ENCODE results near the gene CASP2. TPM values are rescaled to one million over a fixed set of nuclear protein-coding genes. Genes with fewer than 3 reads are reported as not detected.

Gene CASP2
- polyA plus RNA-seq, 1 experiment: 16.0 TPM

DNA sequence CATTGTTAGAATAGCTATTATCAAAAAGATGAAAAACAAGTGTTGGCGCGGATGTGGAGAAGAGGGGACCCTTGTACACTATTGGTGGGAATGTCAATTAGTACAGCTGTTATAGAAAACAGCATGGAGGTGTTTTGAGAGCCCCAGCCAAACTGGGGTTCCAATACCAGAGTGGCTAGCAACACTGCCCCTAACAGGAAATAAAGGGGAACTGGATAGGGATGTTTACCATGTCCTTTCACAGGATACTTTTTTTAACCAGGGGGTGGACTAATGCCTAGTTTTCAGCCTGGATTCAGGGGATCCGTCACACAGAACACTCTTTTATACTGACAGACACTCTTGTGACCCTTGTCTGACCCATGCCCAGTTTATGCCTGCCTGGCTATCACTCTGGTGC, 31.8 kb upstream of the CASP2 start:
- no peak for DNase-seq (ENCODE audit: low read depth)
- POLR2A ChIA-PET: no interaction called here
- Histone ChIP-seq H3K4me3 (ENCODE audit: low read depth, low read length) (no peak overlapping the region), H3K36me3 (ENCODE audit: control insufficient read depth, insufficient read depth, low read length) (no peaks in the 10 kb centered on the region), H3K27me3 (ENCODE audit: control insufficient read depth, insufficient read depth, low read length) (no peaks in the 10 kb centered on the region)
- CTCF ChIA-PET: interaction anchor here (1.1 to 3.2 kb wide), 3 partner anchors 13 to 17 kb away, joined by 3 to 13 read pairs (median 3); no protein-coding TSS in a partner anchor
- TF ChIP-seq, protein P1, sequence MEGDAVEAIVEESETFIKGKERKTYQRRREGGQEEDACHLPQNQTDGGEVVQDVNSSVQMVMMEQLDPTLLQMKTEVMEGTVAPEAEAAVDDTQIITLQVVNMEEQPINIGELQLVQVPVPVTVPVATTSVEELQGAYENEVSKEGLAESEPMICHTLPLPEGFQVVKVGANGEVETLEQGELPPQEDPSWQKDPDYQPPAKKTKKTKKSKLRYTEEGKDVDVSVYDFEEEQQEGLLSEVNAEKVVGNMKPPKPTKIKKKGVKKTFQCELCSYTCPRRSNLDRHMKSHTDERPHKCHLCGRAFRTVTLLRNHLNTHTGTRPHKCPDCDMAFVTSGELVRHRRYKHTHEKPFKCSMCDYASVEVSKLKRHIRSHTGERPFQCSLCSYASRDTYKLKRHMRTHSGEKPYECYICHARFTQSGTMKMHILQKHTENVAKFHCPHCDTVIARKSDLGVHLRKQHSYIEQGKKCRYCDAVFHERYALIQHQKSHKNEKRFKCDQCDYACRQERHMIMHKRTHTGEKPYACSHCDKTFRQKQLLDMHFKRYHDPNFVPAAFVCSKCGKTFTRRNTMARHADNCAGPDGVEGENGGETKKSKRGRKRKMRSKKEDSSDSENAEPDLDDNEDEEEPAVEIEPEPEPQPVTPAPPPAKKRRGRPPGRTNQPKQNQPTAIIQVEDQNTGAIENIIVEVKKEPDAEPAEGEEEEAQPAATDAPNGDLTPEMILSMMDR (IDR thresholded peaks at IDR 0.05; ENCODE audit: insufficient read depth, low read depth, low read length): no peak

DNA sequence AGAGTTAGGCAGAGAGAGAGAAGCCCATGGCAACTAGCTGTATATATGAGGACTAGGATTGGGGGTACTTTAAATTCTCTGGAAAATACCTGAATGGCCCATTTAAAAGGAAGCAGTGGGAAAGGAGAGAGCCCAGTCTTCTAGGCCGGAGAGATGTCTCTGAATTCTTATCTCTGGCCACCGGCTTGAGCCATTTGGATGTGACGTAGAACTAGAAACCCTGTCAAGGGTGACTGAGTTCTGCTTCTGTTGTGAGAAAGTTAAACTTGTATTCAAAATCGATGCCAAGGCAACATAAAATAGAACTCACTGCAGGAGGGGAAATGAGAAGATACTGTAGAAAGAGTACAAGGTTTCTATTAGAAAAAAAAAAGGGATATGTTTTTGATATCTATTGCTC, 31.2 kb upstream of the CASP2 start:
- no peaks in the 10 kb centered on the region for H3K36me3 ChIP-seq (ENCODE audit: control insufficient read depth, insufficient read depth, low read length)
- TF ChIP-seq, protein P1 (IDR thresholded peaks at IDR 0.05; ENCODE audit: insufficient read depth, low read depth, low read length): no peak
- ChIA-PET POLR2A (no interaction called here), CTCF (interaction anchor here (1.1 to 3.2 kb wide), 3 partner anchors 13 to 17 kb away, joined by 3 to 13 read pairs (median 3); no protein-coding TSS in a partner anchor)
- H3K27me3 ChIP-seq (ENCODE audit: control insufficient read depth, insufficient read depth, low read length): no peaks in the 10 kb centered on the region
- H3K4me3 ChIP-seq (ENCODE audit: low read depth, low read length): no peak overlapping the region
- DNase-seq (ENCODE audit: low read depth): no peak

DNA sequence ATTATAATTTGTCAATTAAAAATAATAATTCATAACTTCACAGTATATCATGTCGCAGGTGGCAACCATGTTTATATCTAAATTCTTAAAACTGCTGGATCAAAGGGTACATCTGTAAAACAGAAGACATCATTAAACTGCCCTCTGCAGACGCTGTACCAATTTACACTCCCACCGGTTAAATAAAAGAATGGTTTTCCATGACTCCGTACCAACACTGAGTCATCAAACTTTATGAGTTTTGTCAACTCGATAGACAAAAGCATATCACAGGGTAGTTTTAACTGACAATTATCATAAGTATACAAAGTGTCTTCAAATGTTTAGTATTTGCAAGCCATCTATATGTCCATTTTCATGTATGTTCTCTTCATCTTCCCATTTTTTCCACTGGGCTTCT, 30.6 kb upstream of the CASP2 start:
- Histone ChIP-seq H3K36me3 (ENCODE audit: control insufficient read depth, insufficient read depth, low read length) (no peaks in the 10 kb centered on the region), H3K27me3 (ENCODE audit: control insufficient read depth, insufficient read depth, low read length) (no peaks in the 10 kb centered on the region), H3K4me3 (ENCODE audit: low read depth, low read length) (no peak overlapping the region)
- CTCF ChIA-PET: interaction anchor here (1.0 to 3.2 kb wide), 2 partner anchors 17 kb away, joined by 4 to 13 read pairs; no protein-coding TSS in a partner anchor
- TF ChIP-seq, protein P1 (IDR thresholded peaks at IDR 0.05; ENCODE audit: insufficient read depth, low read depth, low read length): no peak
- POLR2A ChIA-PET: no interaction called here
- no peak for DNase-seq (ENCODE audit: low read depth)

DNA sequence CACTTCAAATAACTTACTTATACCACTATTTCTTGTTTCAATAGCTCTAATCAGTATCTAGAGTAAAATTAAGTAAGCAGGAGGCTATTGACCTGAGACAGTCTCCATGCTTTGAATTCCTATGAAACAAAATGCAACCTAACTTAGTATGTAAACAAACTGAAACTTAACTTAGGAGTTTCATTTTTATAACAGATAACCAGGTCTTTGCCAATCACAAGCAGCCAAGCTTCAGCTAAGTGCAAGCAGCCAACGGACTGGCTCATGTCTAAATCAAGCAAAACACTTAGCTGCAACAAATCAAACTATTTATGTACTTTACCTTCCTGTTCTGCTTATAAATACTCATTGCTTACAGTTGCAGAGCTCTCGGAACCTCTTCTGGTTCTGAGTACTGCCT, 29.3 kb upstream of the CASP2 start:
- Histone ChIP-seq H3K27me3 (ENCODE audit: control insufficient read depth, insufficient read depth, low read length) (no peaks in the 10 kb centered on the region), H3K4me3 (ENCODE audit: low read depth, low read length) (no peak overlapping the region), H3K36me3 (ENCODE audit: control insufficient read depth, insufficient read depth, low read length) (no peaks in the 10 kb centered on the region)
- ChIA-PET CTCF (interaction anchor here (0.6 to 1.0 kb wide), 3 partner anchors 12 to 246 kb away, joined by 3 read pairs; no protein-coding TSS in a partner anchor), POLR2A (no interaction called here)
- TF ChIP-seq, protein P1 (IDR thresholded peaks at IDR 0.05; ENCODE audit: insufficient read depth, low read depth, low read length): no peak
- no peak for DNase-seq (ENCODE audit: low read depth)

DNA sequence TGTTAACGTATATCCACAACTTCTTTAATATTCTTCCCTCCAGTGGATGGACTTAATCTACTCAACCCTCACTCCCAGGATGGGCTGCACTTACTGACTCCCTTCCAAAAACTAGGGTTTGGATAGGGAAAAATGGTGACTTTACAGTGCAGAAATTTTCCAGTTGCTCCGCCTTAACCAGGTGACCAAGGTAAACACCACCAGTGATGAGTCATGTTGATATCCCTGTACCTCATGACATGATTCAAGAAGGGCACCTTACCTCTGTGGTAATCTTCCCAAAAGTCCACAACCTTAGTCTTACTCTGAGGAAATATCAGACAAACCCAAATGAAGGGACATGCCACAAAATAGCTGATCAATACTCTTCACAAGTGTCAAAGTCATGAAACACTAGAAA, 28.4 kb upstream of the CASP2 start:
- H3K36me3 ChIP-seq (ENCODE audit: control insufficient read depth, insufficient read depth, low read length): no peaks in the 10 kb centered on the region
- no peaks in the 10 kb centered on the region for H3K27me3 ChIP-seq (ENCODE audit: control insufficient read depth, insufficient read depth, low read length)
- POLR2A ChIA-PET: no interaction called here
- DNase-seq (ENCODE audit: low read depth): no peak
- CTCF ChIA-PET: interaction anchor here (1.6 kb wide), 1 partner anchor 20 kb away, joined by 5 read pairs; no protein-coding TSS in a partner anchor
- TF ChIP-seq, protein P1 (IDR thresholded peaks at IDR 0.05; ENCODE audit: insufficient read depth, low read depth, low read length): no peak
- H3K4me3 ChIP-seq (ENCODE audit: low read depth, low read length): no peak overlapping the region
